OCI-LY7 (cell line): Measurements from ENCODE around the gene IVD. TPM values are rescaled to one million over a fixed set of nuclear protein-coding genes. Genes with fewer than 3 reads are reported as not detected.

Source experiments
- BruUV-seq: library from RNA; stranded (reverse); fragments of 400-500 nt; replicated peaks from 2 replicates; lab custom pipeline; 2021; lab: Mats Ljungman, UMichigan
- CTCF ChIA-PET: fragments of 300-600 bp; sonication (Branson Sonifier 250); formaldehyde crosslinking; loops from one replicate; lab custom pipeline; 2022; ENCODE audit warnings: antibody characterized with exemption; ENCODE audit not compliant: unreplicated experiment; lab: Charles Lee
- POLR2A ChIA-PET: fragments of 300-600 bp; sonication (Branson Sonifier 250); formaldehyde crosslinking; loops from one replicate; lab custom pipeline; 2022; ENCODE audit warnings: antibody characterized with exemption; lab: Charles Lee
- DNase-seq: peaks from one replicate; pipeline ENCODE4 v3.0.0-alpha.2; 2015; ENCODE audit warnings: low spot score
- H2AFZ ChIP-seq: fragments of 200-600 bp; sonication (generic), shearing (Covaris generic); 2 replicates; pipeline ENCODE4 v1.6.1; 2014; ENCODE audit warnings: mild to moderate bottlenecking, antibody characterized with exemption, low read length, moderate library complexity
- H3K27ac ChIP-seq: fragments of 200-600 bp; sonication (generic); 2 replicates; pipeline ENCODE4 v1.5.1; 2014; ENCODE audit warnings: mixed run types, low read depth, mild to moderate bottlenecking, moderate library complexity, low read length, inconsistent platforms; ENCODE audit not compliant: poor library complexity, severe bottlenecking
- H3K36me3 ChIP-seq: fragments of 200-600 bp; sonication (generic); 2 replicates; pipeline ENCODE4 v1.6.1; 2014; ENCODE audit warnings: mild to moderate bottlenecking, antibody characterized with exemption, low read length, moderate library complexity, mixed read lengths; ENCODE audit not compliant: insufficient read depth
- H3K4me1 ChIP-seq: fragments of 200-600 bp; sonication (generic); 2 replicates; pipeline ENCODE4 v1.5.1; 2014; ENCODE audit warnings: mild to moderate bottlenecking, low read length; ENCODE audit not compliant: insufficient read depth, poor library complexity, severe bottlenecking
- H3K4me2 ChIP-seq: fragments of 200-600 bp; sonication (generic); 2 replicates; pipeline ENCODE4 v1.6.1; 2014; ENCODE audit warnings: mild to moderate bottlenecking, low read length
- H3K4me3 ChIP-seq: fragments of 200-600 bp; sonication (generic); 2 replicates; pipeline ENCODE4 v1.5.1; 2014; ENCODE audit warnings: mild to moderate bottlenecking, low read depth, low read length; ENCODE audit not compliant: poor library complexity, severe bottlenecking
- H3K79me2 ChIP-seq: fragments of 200-600 bp; sonication (generic); 2 replicates; pipeline ENCODE4 v1.6.1; 2016; ENCODE audit warnings: low read depth, mild to moderate bottlenecking, low read length, moderate library complexity, mixed read lengths; ENCODE audit not compliant: insufficient read depth
- H3K9me2 ChIP-seq: fragments of 200-600 bp; sonication (generic); 2 replicates; pipeline ENCODE4 v1.6.1; 2016; ENCODE audit warnings: mild to moderate bottlenecking, low read length, mixed read lengths; ENCODE audit not compliant: insufficient read depth
- H3K9me3 ChIP-seq: fragments of 200-600 bp; sonication (generic); 2 replicates; pipeline ENCODE4 v1.6.1; 2014; ENCODE audit warnings: mild to moderate bottlenecking, mixed run types, low read length, mixed read lengths
- H4K20me1 ChIP-seq: fragments of 200-600 bp; sonication (generic); 2 replicates; pipeline ENCODE4 v1.6.1; 2014; ENCODE audit warnings: mild to moderate bottlenecking, antibody characterized with exemption, low read length, moderate library complexity, mixed read lengths; ENCODE audit not compliant: insufficient read depth
- CTCF ChIP-seq: fragments of 200-600 bp; sonication (generic); conservative IDR thresholded peaks from 2 replicates; pipeline ENCODE4 v1.5.1; 2014; ENCODE audit warnings: mild to moderate bottlenecking, antibody characterized with exemption, low read length, moderate library complexity, mixed read lengths
- EZH2phosphoT487 ChIP-seq: fragments of 200-600 bp; sonication (generic); IDR thresholded peaks from 2 replicates; pipeline ENCODE4 v1.6.1; 2018; ENCODE audit warnings: low read depth, borderline replicate concordance, mild to moderate bottlenecking, mixed run types, antibody characterized with exemption, low read length, moderate library complexity, mixed read lengths
- intact Hi-C: fragments of 100-400 bp; cut with micrococcal nuclease; formaldehyde crosslinking; loops from one replicate; pipeline ENCODE4 v1.10.0; 2022; ENCODE audit not compliant: unreplicated experiment
- total RNA-seq, 2 experiments: library from RNA; depleted of rRNA in 1 of 2; stranded (reverse); fragments of >200 nt in 1 of 2; shearing (Covaris generic) in 1 of 2; gene quantifications; 2 replicates each; pipeline ENCODE4 v1.2.3, GENCODE V29; 2014 to 2022

The IVD gene
- total RNA-seq, 2 experiments from 2014 or later = 20.6 to 67.3 TPM

- H2AFZ ChIP-seq = peak overlapping the region; percentile 74; the same call in 1 of the 2 replicates
- no peak for DNase-seq
- H3K4me2 ChIP-seq = peak overlapping the region; percentile 96
- H3K79me2 ChIP-seq = no peaks in the 10 kb centered on the region
- intact Hi-C loops = no loop called here
- peaks cover 11% of the 10 kb centered on the region for H3K4me1 ChIP-seq
- H3K9me3 ChIP-seq = no peaks in the 10 kb centered on the region
- no peaks in the 10 kb centered on the region for H4K20me1 ChIP-seq
- H3K27ac ChIP-seq = no peak overlapping the region
- peak overlapping the region; percentile 80 for H3K4me3 ChIP-seq
- H3K36me3 ChIP-seq = no peaks in the 10 kb centered on the region
- TF ChIP-seq CTCF (no peak), EZH2phosphoT487 (no peak)
- ChIA-PET POLR2A (interaction anchor here (0.9 to 1.2 kb wide), 2 partner anchors 14 to 26 kb away, joined by 3 to 4 read pairs; partner anchors contain the start of gene KNSTRN), CTCF (no interaction called here)
- H3K9me2 ChIP-seq = no peaks in the 10 kb centered on the region
- no TSS peak for BruUV-seq
Observed at GRCh38 chr15:40357246-40357645, 48.3 kb upstream of the IVD start.

GRCh38 chr15:40357723-40358470, 47.7 kb upstream of the IVD start, which contains the start of gene DISP2:
DISP2 (plus strand) TSS chr15:40358219; CDS start chr15:40358322, 103 bp downstream.
- Histone ChIP-seq H3K4me2 (peak within 1 kb of the TSS; percentile 96), H4K20me1 (no peaks in the 10 kb centered on the region), H3K36me3 (no peaks in the 10 kb centered on the region), H3K9me2 (no peaks in the 10 kb centered on the region), H3K27ac (no peak within 1 kb of the TSS), H3K9me3 (no peaks in the 10 kb centered on the region), H3K4me3 (peak within 1 kb of the TSS; percentile 80), H2AFZ (peak within 1 kb of the TSS; percentile 74), H3K79me2 (no peaks in the 10 kb centered on the region), H3K4me1 (peaks cover 11% of the 10 kb centered on the region)
- POLR2A ChIA-PET = interaction anchor here (0.9 to 1.2 kb wide), 2 partner anchors 14 to 25 kb away, joined by 3 to 4 read pairs; partner anchors contain the start of gene KNSTRN
- peak; percentile 91 for DNase-seq
- TF ChIP-seq EZH2phosphoT487 = no peak
- no peak for TF ChIP-seq CTCF
- CTCF ChIA-PET = interaction anchor here (0.7 kb wide), 1 partner anchor 49 kb away, joined by 3 read pairs; no protein-coding TSS in a partner anchor
- BruUV-seq = no TSS peak
- intact Hi-C loops = no loop called here
